GM18519 (cell line): ENCODE results near the gene RBM8A.

Experiments
- ATAC-seq: cut with Tn5 transposase; IDR thresholded peaks from one replicate; pipeline ENCODE4 v1.9.1; 2021; ENCODE audit warnings: mild to moderate bottlenecking, moderate library complexity; ENCODE audit not compliant: unreplicated experiment, low FRiP score

RBM8A gene

DNA sequence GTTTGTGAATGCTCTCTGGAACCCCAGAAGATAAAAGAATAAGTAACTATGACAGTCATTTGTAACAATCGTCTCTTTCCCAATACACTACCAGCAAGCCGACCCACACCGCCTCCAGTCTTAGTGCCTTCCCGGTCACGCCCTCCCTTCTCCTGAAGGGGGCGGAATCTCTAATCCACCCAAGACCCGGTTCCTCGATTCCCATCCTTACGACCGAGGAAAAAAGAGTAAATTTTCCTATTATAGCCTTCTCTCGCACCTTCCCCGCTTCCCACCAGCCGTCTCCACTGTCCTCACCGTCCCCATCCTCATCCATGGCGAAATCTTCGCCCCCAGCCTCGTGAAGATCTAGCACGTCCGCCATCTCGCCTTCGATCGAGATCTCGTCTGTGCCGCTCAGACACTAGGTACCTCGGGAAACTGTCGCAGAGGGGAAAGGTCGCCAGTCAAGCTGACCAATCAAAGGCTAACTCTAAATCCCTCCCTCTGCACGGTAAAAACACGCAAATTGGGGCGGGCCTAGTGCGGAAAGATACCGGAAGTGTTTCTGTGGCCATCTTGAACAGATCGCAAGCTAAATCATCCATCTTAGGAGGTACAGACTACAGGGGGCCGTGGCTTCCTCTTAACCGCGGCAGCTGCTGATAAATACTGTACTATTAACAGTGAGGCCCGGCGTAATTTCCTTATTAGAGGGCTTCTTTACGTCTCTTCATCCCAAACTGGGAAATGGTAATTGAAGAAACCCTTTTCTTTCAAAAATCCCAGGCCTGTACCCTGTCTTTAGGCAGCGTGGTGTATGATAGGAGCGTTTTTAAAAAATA is at the start of gene RBM8A:
Gene RBM8A, minus strand, starts transcription at position 422 of the 824 bp plus-strand sequence. Its CDS starts 58 bp downstream, at position 364.
- ATAC-seq, result peak; percentile 87

DNA sequence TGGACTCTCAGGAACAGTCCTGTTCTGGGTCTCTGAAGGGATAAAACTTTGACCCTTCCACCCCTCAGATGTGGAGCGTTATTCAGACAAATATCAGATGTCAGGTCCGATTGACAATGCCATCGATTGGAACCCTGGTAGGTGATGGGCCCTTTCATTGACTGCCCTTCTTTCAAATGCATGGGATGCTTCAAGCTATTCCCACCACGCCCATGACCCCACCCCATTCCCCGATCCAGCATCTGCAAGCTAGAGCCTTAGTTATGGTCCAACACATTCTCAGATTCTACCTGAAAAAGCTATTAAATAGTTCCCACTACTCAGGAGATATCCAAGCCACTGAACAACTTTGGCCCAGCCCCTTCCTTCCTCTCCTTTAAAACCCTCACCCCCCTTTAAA is 49.7 kb upstream of the RBM8A start:
- no peak for ATAC-seq

DNA sequence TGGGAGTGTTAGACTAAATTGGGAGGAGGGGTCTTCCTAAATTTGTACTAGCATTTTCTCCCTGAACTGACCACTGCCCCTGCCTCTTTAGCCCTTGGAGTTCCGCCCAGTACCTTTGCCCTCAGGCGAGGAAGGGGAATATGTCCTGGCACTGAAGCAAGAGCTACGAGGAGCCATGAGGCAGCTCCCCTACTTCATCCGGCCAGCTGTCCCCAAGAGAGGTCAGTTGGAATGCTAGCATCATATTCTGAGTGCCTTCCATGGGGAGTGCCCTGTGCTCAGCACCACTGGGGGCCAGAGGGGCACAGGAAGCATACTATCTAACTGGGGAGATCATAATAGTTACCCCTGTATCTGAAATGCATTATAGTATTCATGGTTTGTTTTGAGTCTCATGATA is 47.9 kb upstream of the RBM8A start:
- ATAC-seq, result no peak

DNA sequence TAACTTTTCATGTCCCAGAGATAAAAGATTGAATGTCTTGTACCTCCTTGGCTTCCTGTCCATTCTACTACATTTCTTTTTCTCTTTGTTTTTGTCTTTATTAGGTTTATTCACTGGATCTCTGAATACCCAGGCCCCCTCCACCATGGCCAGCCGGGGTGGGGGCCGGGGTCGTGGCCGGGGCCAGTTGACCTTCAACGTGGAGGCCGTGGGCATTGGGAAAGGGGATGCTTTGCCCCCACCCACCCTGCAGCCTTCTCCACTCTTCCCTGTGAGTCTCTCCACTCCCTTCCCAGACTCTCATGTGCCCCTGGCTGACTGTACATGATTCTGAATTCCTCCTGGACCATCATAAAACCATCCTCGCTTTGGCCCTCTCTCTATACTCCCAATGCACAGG is 47.4 kb upstream of the RBM8A start:
- no peak for ATAC-seq

DNA sequence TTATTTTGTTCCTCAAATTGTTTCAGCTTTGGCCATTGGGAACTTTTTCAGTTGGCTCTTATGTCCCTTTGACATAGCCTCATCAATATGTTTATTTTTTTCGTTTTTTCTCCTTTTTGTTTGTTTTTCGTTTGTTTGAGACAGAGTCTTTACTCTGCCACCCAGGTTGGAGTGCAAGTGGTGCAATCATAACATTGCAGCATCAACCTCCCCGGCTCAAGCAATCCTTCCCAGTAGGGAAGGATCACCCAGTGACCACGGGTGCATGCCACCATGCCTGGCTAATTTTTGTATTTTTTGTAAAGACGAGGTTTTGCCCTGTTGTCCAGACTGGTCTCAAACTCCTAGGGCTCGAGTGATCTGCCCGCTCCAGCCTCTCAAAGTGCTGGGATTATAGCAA is 45.3 kb upstream of the RBM8A start:
- no peak for ATAC-seq

DNA sequence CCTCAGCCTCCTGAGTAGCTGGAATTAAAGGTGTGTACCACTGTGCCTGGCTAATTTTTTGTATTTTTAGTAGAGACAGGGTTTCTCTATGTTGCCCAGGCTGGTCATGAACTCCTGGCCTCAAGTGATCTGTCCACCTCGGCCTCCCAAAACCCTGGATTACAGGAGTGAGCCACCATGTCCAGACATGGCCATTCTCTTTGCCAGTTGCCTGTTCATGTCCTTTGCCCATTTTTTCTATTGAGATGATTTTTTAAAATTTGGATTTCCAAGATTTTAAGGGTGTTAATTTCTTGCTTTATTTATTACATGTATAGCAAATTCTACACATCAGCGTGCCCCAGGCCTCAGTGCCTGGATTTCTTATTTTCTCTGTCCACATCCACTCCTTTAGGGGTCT is 40.0 kb upstream of the RBM8A start:
- ATAC-seq, result no peak

DNA sequence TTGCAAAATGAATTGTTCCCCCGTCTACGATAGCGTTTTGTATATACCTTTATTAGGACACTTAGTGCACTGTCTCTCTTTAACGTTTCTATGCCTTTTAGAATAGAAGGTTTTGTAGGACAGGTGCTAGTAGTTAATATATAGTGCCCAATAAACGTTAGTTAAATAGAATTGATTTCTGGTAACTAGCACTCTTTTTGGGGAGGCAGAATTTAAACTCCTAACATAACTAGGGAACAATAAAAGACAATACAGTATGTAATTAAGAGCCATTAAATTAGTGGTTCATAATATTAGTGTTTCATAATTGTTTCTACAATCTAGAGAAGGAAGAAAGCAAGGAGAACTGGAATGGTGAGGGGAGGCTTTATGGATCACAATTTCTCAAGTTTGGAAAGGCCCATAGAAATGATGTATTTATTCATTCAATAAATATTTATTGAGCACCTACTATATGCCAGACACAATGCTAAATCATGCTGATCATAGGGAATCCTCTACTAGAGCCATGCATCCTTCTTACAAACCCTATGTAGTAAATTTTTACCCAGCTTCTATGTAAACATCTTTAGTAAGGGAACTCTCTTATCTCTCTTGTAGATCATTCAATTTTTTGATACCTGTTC is 37.9 kb upstream of the RBM8A start:
- no peak for ATAC-seq

DNA sequence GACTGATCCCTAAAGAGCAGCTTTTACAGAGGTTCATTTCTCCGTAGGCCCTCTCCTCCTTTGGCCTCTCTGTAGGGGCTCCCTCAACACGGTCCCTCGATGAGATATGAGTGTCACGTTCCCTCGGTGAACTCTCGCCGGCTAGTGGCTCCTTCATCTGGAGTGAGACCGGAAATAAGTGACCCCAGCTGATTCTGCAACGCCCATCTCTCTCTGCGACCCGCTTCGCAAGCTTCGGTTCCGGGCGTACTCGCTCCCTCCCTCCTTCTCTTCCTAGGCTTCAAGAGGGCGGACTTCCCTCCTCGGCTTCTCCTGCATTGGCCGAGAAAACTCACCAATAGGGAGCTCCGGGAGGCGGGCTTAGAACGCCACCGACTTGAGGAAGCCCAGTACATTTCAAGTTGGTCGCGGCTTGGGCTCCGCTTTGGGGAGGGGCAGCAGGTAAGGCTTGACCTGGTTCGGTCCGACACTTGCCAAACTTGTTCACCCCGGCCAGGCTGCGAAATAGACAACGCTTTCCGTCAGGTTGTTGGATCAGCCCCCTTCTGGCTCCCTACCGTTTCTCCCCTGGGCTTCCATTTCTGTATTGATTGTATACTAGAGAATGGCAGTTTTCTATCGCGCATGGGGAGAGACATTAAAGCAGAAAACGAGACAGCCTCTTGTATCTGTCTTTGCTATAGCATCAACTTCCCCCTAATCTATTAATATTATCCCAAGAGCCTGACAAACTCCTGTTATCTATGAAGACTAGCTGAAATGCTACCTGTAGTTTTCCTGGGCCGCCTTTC is 37.2 kb upstream of the RBM8A start, which contains the start of the genes ANKRD34A and POLR3GL:
Gene ANKRD34A, minus strand, starts transcription at position 248 of the 791 bp plus-strand sequence. CDS start 2,816 bp downstream, outside the sequence.
Gene POLR3GL, plus strand, starts transcription at position 363 of the 791 bp plus-strand sequence. CDS start 10,176 bp downstream, outside the sequence.
- peak; percentile 59 for ATAC-seq

DNA sequence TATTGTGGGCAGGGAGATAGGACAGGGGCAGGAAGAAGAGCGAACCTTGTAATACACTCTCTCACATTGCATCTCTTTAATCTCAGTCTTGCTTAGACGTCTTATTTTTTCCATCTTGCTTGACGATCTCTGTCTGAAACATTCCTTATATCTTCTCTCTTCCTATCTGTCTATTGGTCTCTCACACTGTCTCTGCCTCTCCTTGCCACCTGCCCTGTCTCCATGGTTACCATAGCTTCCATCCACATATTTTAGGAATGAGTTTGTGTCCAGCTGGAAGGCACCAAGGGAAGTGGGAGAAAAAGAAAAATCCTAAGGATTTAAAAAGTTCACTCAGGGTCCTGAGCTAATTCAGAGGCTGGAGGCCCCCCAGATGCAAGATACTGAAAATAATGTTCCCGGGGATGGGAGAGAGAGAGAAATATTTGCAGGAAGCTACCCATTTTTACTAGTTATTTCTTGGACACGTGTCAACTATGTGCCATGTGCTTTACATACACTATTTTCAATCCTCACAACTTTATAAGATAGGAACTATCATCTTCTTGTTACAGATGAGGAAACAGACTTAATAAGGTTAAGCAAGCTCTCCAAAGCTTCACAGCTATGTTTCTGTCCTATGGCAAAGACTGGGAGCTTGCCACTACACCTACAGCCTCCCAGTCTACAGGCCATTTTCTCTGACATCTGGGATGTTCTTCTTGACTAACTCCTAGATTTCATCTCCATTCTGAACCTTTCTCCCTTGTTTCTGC is 36.2 kb upstream of the RBM8A start:
- ATAC-seq, result no peak

DNA sequence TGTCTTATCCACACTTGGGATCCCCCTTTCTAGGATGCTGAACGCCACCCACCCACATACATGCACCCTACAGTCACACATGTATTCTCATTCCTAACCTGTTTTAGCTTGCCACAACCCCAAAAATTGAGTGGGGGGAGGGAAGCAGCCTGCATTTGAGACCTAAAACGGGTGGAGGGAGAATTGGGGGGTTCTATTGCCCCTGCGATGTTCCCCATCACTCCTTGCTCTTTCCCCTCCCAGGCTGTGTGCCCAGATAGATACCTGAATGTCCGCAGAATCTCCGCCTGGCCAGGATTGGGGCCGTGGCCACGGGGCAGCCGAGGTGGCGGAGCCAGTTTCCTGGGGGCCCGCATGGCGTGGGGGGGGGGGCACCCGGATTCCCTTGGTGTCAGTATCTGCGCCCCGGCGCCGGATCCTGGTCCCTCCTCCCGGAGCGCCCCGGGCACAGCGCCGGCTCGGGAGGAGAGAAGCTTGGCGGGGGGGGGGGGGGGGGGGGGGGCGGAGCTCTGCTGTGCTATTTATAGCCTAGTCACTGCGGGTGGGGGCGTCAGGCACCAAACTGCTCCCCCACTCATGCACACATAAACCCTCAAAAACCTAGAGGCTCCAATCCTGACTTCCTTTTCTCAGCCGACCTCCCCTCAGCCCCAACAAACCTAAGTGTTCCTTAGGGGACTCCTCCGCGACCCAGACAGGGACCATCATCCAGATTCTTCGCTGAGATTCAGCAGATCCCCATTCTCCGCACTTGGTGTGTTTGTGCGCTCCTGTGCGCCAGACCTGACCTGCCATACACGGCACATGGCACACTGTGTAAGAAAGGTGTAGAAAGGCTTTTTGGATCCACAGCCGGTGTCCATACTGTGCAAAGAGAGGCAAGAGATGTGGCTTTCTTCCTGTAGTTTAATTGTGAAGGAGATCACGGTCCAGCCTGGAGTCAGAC is 35.1 kb upstream of the RBM8A start:
- ATAC-seq, result no peak

DNA sequence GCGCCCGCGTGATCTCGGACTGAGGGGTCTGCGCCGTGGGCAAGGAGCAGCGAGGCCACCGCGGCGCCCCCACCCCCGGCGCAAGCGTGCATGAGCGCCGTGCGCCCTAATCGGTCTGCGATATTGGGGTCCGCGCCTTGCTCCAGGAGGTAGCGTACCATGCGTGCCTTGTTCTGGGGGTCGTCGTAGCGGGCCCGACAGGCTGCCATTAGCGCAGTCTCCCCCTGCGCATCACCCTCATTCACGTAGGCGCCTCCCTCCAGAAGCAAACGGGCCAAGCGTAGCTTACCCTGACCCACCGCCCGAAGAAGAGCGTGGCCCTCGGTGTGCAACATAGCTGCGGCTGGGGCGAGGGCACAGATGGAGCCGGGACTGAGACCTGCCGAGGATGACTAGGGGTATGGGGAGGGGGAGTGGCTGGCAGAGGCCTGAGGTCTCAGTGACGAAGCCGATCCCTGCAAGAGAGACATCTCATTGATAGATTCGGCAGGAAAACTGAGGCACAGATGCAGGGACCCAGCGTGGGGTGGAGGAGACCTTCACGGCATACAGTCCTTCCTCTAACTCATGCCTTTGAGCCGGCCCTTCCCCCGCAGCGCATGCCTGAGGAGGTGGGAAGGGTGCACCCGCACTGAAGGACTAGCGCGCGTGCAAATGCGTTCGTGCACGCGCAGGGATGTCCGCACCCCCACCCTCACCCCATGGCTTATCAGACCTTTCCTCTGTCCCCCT is 34.3 kb upstream of the RBM8A start:
- ATAC-seq, result no peak

DNA sequence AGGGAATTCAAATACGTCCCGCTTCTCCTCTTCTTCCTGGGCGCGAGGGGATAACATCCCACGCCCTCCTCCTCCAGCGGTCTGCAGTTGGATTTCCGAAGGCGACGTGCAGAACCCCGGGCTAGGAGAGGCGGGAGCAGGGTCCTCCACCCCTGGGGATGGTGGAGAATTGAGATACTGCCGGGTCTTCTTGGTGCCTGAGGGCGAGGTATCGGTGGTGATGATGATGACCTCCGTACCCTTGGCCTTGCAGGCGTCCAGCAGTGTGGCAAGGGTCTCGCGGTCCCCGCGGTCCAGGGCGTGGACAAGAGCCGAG is 33.8 kb upstream of the RBM8A start:
- ATAC-seq, result no peak

DNA sequence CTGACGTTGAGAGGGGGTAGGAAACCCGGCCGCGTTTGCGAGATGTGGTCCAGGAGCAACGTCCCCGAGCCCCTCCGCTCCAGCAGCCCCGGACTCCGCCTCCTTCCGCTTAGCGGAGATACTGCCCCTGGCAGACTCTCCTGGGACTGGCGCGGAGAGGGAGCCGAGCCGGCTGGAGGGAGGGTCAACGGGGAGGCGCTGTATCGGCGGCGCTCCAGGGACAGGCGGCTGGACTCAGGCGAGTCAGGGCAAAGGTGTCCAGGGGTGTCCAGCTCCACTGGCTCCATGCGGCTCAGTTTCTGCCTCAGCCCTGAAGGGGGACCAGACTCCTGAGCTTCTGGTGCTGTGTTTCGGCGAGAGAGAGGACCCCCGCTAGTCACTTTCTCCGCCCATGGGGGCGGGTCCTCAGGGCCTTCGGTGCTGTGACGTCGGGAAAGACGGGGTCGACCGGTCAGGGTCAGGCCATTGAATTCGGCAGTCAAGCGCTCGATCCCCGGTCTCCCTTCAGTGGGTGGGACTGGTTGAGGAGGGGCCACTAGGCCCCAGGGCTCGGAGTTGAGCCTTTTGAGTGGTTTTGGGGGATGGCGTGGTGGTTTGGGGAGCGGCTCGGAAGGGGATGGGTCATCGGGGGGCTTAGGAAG is 33.3 kb upstream of the RBM8A start:
- no peak for ATAC-seq

DNA sequence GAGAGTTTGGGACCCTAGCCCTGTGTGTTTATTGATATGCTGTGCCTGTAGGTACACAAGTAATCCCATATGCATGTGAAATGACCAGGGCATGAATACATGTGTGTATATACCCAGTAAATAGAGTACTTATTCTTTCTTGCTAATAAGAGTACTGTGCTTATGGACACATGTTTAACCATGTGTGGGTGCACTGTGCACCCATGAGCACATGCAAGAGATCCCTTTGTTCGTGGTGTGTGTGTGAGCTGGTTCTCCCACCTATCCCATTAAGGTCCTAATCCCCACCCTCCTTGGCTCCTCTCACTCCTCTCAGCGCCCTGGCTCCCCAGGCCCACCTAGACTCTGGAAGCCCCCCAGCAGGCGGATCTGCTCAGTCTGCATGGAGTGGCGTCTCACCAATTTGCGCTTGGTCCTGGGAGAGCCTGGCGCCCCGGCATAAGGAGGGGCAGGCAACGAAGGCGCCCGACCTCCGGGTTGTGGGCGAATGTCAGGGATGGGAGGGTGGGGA is 32.7 kb upstream of the RBM8A start:
- no peak for ATAC-seq

DNA sequence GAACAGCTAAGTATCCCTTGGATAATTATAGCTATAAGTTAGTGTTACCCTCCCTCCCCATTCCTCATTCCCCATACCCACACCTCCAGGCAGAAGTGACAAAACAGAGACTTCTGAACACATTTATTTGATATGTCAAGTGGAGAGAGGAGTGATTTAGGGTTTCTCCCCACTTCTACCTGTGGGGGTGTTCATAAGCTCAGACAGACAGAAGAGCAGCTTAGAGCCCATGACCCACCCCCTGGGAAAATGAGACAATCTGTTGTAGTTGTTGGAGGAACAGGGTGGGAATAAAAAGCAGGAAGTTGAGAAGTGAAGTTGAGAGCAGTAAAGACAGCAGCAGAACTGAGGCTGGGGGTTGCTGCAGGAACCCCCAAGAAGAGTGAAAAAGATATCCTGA is 32.0 kb upstream of the RBM8A start:
- ATAC-seq, result no peak

DNA sequence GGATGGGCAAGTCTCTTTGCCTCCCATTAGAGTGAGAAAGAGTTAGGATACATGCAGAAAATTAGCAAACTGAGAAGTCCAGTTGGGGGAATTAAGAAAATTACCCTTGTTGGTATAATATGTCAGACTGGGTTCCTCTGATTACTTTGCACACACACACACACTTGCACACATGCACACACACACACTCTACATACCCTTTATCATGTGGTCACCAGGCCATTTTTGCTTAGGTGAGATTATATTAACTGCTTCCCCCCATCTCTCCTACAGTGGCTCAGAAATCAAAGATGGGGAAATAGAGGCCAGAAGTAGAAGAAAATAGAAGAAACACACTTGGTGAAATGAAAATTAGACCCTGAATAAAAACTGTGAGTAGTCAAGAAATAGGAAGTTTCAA is 31.4 kb upstream of the RBM8A start:
- no peak for ATAC-seq

DNA sequence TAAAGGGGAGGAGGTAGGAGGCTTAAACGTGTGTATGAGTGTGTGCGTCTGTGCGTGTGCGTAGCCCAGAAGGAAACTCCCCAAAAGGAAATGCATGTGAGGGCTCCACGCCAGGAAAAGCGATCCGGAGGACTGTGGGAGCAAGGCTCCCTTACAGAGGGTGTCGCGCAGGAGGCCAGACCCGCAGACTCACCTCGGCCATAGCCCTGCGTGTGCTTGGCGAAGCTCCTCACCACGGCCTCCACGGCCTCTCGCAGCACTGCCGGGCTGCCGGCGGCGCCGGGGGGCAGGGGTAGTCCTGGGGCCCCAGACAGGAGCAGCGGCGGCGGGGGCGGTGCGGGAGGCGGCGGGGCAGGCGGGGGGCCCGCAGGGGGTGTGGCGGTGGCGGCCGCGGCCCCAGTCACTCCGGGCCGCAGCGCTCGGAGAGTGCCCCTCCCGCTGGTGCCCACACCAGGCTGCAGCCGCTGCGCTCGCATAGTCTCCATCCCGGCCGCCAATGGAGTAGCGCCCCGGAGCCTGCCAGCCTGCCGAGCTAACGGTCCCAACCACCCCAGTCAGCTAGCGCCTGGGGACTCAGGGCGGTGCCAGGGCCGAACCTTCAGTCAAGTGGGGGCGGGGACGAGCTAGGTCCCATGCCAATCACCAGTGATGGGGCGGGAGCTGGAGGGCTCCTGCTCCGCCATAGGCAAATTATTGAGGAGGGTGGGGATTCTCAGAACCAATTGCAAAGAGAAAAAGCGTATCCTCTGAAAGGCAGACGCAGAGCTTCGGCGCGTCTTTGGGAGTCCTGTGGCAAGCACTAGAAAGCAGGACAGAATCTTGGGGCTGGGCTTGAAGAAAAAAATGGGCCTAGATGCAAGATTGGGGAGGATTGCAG is 30.4 kb upstream of the RBM8A start, which contains the start of gene LIX1L:
Gene LIX1L, minus strand, starts transcription at position 575 of the 877 bp plus-strand sequence. Its CDS starts 90 bp downstream, at position 485.
- ATAC-seq, result peak; percentile 61
